ENCODE data around the gene ARIH2.
"Not testable (repeated sequence)": the region's sequence is repeated elsewhere in the genome, so short reads cannot be mapped to it uniquely, and the experiment has no call there.

ARIH2 gene

GRCh38 chr3:48918388-48919214, at the start of gene ARIH2:
TSS of gene ARIH2 (plus strand) at chr3:48918842. CDS start at chr3:48927559, 8,717 bp downstream.
- peak; percentile 93 for DNase-seq

- DNase-seq: no peak
Measured at GRCh38 chr3:48877671-48878070, 41.0 kb upstream of the ARIH2 start.

GRCh38 chr3:48879307-48879993, 39.2 kb upstream of the ARIH2 start:
- no peak for DNase-seq

GRCh38 chr3:48879994-48880377, 38.7 kb upstream of the ARIH2 start:
- DNase-seq: no peak

GRCh38 chr3:48881006-48881405, 37.6 kb upstream of the ARIH2 start:
- DNase-seq: no peak

GRCh38 chr3:48881652-48882114, 37.0 kb upstream of the ARIH2 start:
- DNase-seq: no peak

- no peak for DNase-seq
Measured at GRCh38 chr3:48885753-48886152, 32.9 kb upstream of the ARIH2 start.

- DNase-seq: no peak
Measured at GRCh38 chr3:48891606-48892005, 27.0 kb upstream of the ARIH2 start.

GRCh38 chr3:48894516-48894915, 24.1 kb upstream of the ARIH2 start:
- no peak for DNase-seq

- DNase-seq: no peak
Measured at GRCh38 chr3:48896936-48897335, 21.7 kb upstream of the ARIH2 start.

- no peak for DNase-seq
Measured at GRCh38 chr3:48897460-48898376, 20.9 kb upstream of the ARIH2 start.

- DNase-seq: peak; percentile 90
Measured at GRCh38 chr3:48898383-48899234, 20.0 kb upstream of the ARIH2 start, which contains the start of gene SLC25A20. TSS of gene SLC25A20 (minus strand) at chr3:48898882. CDS start at chr3:48898794, 88 bp downstream.

- DNase-seq: no peak
Measured at GRCh38 chr3:48899273-48899672, 19.4 kb upstream of the ARIH2 start.

- not testable (repeated sequence) for DNase-seq
Measured at GRCh38 chr3:48907026-48907425, 11.6 kb upstream of the ARIH2 start.

- DNase-seq: no peak
Measured at GRCh38 chr3:48915296-48915695, 3.3 kb upstream of the ARIH2 start.

GRCh38 chr3:48919215-48920138, 835 bp downstream of the ARIH2 start:
- peak; percentile 25 for DNase-seq

GRCh38 chr3:48926425-48927392, 8.1 kb downstream of the ARIH2 start:
- DNase-seq: peak; percentile 21

- peak; percentile 48 for DNase-seq
Measured at GRCh38 chr3:48927928-48928327, 9.3 kb downstream of the ARIH2 start.

GRCh38 chr3:48928679-48929078, 10.0 kb downstream of the ARIH2 start:
- no peak for DNase-seq
